Left lung (tissue), 10 donors: ENCODE results near the gene CHCHD6. TPM values are rescaled to one million over a fixed set of nuclear protein-coding genes. Genes with fewer than 3 reads are reported as not detected.
A peak's percentile ranks its signal among the peaks of the same experiment; 100 is the strongest.

ENCODE experiments used
- ATAC-seq: fragments of 200-7000 bp; cut with Tn5 transposase; one replicate; pipeline ENCODE4 v1.9.1; 2020; ENCODE audit warnings: moderate library complexity
- DNase-seq, 4 donors: peaks; one replicate each; pipeline ENCODE4 v3.0.0-alpha.2; 2013 to 2020
- H3K27ac ChIP-seq, 2 donors: fragments of 200-600 bp; sonication (generic) in 1 of 2; one replicate each; pipeline versions ENCODE4 v1.5.0 to v1.8.0; 2020 to 2021
- H3K27me3 ChIP-seq, 2 donors: fragments of 200-600 bp; sonication (generic) in 1 of 2; one replicate each; pipeline versions ENCODE4 v1.5.0 to v1.8.0; 2020 to 2021
- H3K36me3 ChIP-seq, 2 donors: fragments of 200-600 bp; sonication (generic) in 1 of 2; one replicate each; pipeline versions ENCODE4 v1.5.0 to v1.8.0; 2020 to 2021
- H3K4me1 ChIP-seq, 2 donors: fragments of 200-600 bp; one replicate each; pipeline ENCODE4 v1.8.0; 2021
- H3K4me3 ChIP-seq, 2 donors: fragments of 200-600 bp; sonication (generic) in 1 of 2; one replicate each; pipeline versions ENCODE4 v1.5.0 to v1.8.0; 2020 to 2021; ENCODE audit warnings: mild to moderate bottlenecking in 1 of 2
- H3K9me3 ChIP-seq, 2 donors: fragments of 200-600 bp; sonication (generic) in 1 of 2; one replicate each; pipeline versions ENCODE4 v1.5.0 to v1.8.0; 2020 to 2021
- CTCF ChIP-seq, 2 donors: fragments of 200-600 bp; sonication (generic) in 1 of 2; IDR thresholded peaks; one replicate each; pipeline versions ENCODE4 v1.5.0 to v1.8.0; 2021; ENCODE audit warnings: antibody characterized with exemption in 2 of 2
- intact Hi-C, 2 donors: fragments of 100-400 bp; cut with DNase I; formaldehyde crosslinking; loops; one replicate each; pipeline versions ENCODE4 v1.11.2 to v1.14.2; 2022
- polyA plus RNA-seq, 6 donors: library from polyadenylated mRNA; unstranded; fragments of 120-200 nt; gene quantifications; one replicate each; pipeline ENCODE4 v1.2.1, GENCODE V29; 2013; ENCODE audit not compliant: insufficient read length in 6 of 6
- total RNA-seq, 2 donors: library from RNA; stranded (reverse); fragmentation: NEBNext Ultra II Directional; extraction: Animal tissue kit (Norgen Biotek cat#: 25700); gene quantifications; one replicate each; pipeline ENCODE4 v1.2.1, GENCODE V29; 2021
- donor health status: DM: no; HTN: yes; CAD: no.
- donor health status: DM: no; HTN: no; CAD: no.

Gene CHCHD6
- total and polyA plus RNA-seq, 8 donors = 11.8 to 21.1 (median 18.4) TPM

DNA sequence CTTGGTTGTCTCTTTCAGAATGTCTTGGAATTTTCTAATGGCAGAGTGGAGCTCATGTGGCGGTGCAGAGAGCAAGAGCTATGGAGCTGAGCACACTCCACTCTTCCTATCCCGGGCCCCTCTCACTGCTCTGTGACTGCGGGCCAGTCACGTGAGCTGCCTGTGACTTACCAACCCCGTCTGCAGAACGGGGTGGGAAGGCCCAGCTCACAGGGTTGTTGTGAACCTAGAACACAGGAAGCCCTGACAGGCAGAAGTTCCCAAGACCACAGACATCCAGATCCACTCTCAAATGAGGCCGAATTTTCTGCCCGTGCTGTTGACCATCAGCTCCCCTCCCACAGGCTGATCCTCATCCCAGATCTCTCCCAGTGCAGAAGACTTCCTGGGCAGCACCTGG, 243.4 kb downstream of the CHCHD6 start:
- no peak for TF ChIP-seq CTCF (IDR thresholded peaks at IDR 0.05)
- Histone ChIP-seq H3K27ac (no peak overlapping the region), H3K27me3 (no peaks in the 10 kb centered on the region), H3K36me3 (no peaks in the 10 kb centered on the region), H3K4me1 (no peaks in the 10 kb centered on the region), H3K4me3 (no peak overlapping the region), H3K9me3 (no peaks in the 10 kb centered on the region)
- intact Hi-C loops = no loop called here
- DNase-seq = peak in 1 of 4 donors; percentile 37
- ATAC-seq = peak; percentile 36

DNA sequence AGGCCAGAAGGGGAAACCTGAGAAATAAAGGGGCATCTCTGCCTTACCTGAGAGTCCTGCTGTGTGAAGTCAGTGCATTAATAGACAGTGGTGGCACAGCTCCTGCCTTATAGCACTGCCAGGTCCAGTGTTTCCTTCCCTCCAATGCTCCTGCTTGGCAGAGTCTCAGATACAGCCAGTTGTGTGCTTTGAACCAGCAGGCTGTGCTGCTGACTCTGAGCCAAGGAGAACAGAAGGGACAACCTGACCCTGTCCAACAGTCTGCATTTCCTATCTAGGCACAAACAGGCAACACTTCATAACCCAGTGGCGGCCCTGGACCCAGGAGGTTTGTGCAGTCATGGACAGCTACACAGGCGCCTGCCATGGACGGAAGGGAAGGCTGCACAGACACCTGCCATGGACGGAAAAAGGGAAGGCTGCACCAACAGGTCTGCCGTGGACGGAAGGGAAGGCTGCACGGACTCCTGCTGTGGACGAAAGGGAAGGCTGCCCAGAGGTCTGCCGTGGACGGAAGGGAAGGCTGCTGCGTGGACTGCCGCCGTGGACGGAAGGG, 245.0 kb downstream of the CHCHD6 start:
- H3K4me3 ChIP-seq = no peak overlapping the region
- H3K27me3 ChIP-seq = no peaks in the 10 kb centered on the region
- DNase-seq (peak in 1 of 4 donors; percentile 52), ATAC-seq (no peak)
- TF ChIP-seq CTCF (IDR thresholded peaks at IDR 0.05) = no peak
- no peaks in the 10 kb centered on the region for H3K36me3 ChIP-seq
- H3K4me1 ChIP-seq = no peaks in the 10 kb centered on the region
- H3K9me3 ChIP-seq = no peaks in the 10 kb centered on the region
- intact Hi-C loops = no loop called here
- H3K27ac ChIP-seq = no peak overlapping the region

DNA sequence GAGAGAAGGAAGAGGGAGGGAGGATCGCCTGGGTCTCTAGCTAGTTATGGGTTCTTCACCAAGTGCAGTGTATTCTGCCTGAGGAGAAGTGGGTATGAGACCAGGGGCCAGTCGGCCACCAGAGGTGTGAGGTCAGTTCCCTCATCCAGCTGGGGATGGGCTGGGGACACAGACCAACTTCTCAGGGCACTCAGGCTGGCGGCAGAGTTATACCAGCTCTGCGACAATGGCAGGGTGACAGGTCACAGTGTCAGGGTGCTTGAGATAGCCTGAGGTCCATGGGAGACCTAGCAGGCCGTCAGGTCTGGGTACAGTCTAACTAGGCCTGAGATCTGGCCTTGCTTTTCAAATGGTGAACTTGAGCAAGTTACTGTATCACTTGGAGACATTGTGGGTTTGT, 247.5 kb downstream of the CHCHD6 start:
- ATAC-seq (no peak), DNase-seq (no peak)
- no peak for TF ChIP-seq CTCF (IDR thresholded peaks at IDR 0.05)
- no peak overlapping the region for H3K27ac ChIP-seq
- no peak overlapping the region for H3K4me3 ChIP-seq
- no peaks in the 10 kb centered on the region for H3K9me3 ChIP-seq
- H3K27me3 ChIP-seq = no peaks in the 10 kb centered on the region
- no peaks in the 10 kb centered on the region for H3K36me3 ChIP-seq
- intact Hi-C loops = no loop called here
- no peaks in the 10 kb centered on the region for H3K4me1 ChIP-seq

GRCh38 chr3:126952261-126952982, 248.4 kb downstream of the CHCHD6 start:
- no peak for TF ChIP-seq CTCF (IDR thresholded peaks at IDR 0.05)
- no peaks in the 10 kb centered on the region for H3K36me3 ChIP-seq
- H3K27ac ChIP-seq = no peak overlapping the region
- H3K9me3 ChIP-seq = no peaks in the 10 kb centered on the region
- peak in 2 of 4 donors; percentile 25 to 46 for DNase-seq
- H3K4me1 ChIP-seq = no peaks in the 10 kb centered on the region
- no peak overlapping the region for H3K4me3 ChIP-seq
- no peak for ATAC-seq
- H3K27me3 ChIP-seq = no peaks in the 10 kb centered on the region
- intact Hi-C loops = no loop called here

- Histone ChIP-seq H3K27me3 (no peaks in the 10 kb centered on the region), H3K9me3 (no peaks in the 10 kb centered on the region), H3K36me3 (no peaks in the 10 kb centered on the region), H3K27ac (no peak overlapping the region), H3K4me1 (no peaks in the 10 kb centered on the region), H3K4me3 (no peak overlapping the region)
- peak in 2 of 4 donors; percentile 18 to 35 for DNase-seq
- ATAC-seq = no peak
- intact Hi-C loops = no loop called here
- TF ChIP-seq CTCF (IDR thresholded peaks at IDR 0.05) = no peak
Observed at GRCh38 chr3:126952983-126953660, 249.1 kb downstream of the CHCHD6 start.
